K562 (cell line): Measurements from ENCODE around the gene LHFPL5. TPM values are rescaled to one million over a fixed set of nuclear protein-coding genes. Genes with fewer than 3 reads are reported as not detected.

ENCODE experiments used
- ATAC-seq: fragments of 200-7000 bp; cut with Tn5 transposase; 3 replicates; pipeline ENCODE4 v1.9.1; 2020; ENCODE audit warnings: moderate library complexity
- BruUV-seq: library from RNA; stranded (reverse); fragments of 400-500 nt; replicated peaks from 2 replicates; lab custom pipeline; 2021; lab: Mats Ljungman, UMichigan
- CTCF ChIA-PET: fragments of 300-600 bp; formaldehyde crosslinking; extraction: SDS; loops from one replicate; lab custom pipeline; 2021; ENCODE audit warnings: low intra/inter-chr PET ratio; lab: Yijun Ruan, JAX
- POLR2A ChIA-PET: fragments of 300-600, 350-650 bp; sonication (Branson Sonifier 250); formaldehyde crosslinking; extraction: SDS; loops from one replicate; lab custom pipeline; 2021; ENCODE audit warnings: antibody characterized with exemption, inconsistent platforms; lab: Yijun Ruan, JAX
- DNase-seq, 4 experiments: peaks; one replicate each; pipeline versions ENCODE4 v3.0.0 to v3.0.0-alpha.2; 2011 to 2018; ENCODE audit warnings: low spot score in 3 of 4, mixed read lengths in 3 of 4; ENCODE audit errors: extremely low read depth in 1 of 4
- FAIRE-seq: peaks from 2 replicates; lab custom pipeline; 2011; peaks lifted over from hg19 to GRCh38; lab: Jason Lieb, UNC
- H2AFZ ChIP-seq: 2 replicates; pipeline ENCODE4 v1.6.0; 2011; ENCODE audit warnings: low read depth, low read length, control low read depth, inconsistent platforms
- H3K27ac ChIP-seq: fragments of 200-600 bp; 3 replicates; pipeline ENCODE4 v1.8.0; 2011; ENCODE audit warnings: low read depth, mild to moderate bottlenecking, control low read depth, inconsistent platforms, low read length, moderate library complexity, mixed read lengths; ENCODE audit errors: extremely low read depth
- H3K27me3 ChIP-seq, 2 experiments: fragments of 300-600 bp in 1 of 2; 2 replicates in 1 of 2; 3 replicates in 1 of 2; pipeline versions ENCODE4 v1.6.0 to v1.8.0; 2011; ENCODE audit warnings: inconsistent platforms in 2 of 2, low read length in 2 of 2, mild to moderate bottlenecking in 1 of 2, mixed read lengths in 1 of 2, moderate library complexity in 1 of 2; ENCODE audit not compliant: control insufficient read depth in 2 of 2, insufficient read depth in 2 of 2
- H3K36me3 ChIP-seq: fragments of 300-600 bp; 3 replicates; pipeline ENCODE4 v1.8.0; 2011; ENCODE audit warnings: mild to moderate bottlenecking, low read length, inconsistent platforms; ENCODE audit not compliant: control insufficient read depth, insufficient read depth
- H3K4me1 ChIP-seq, 2 experiments: fragments of 200-600 bp in 1 of 2; replicated peaks in 1 of 2; 2 replicates in 1 of 2; 3 replicates in 1 of 2; pipeline versions ENCODE4 v1.5.1 to v1.8.0; 2011; ENCODE audit warnings: inconsistent platforms in 2 of 2, low read length in 2 of 2, mild to moderate bottlenecking in 1 of 2, mixed read lengths in 1 of 2, moderate library complexity in 1 of 2; ENCODE audit not compliant: control insufficient read depth in 2 of 2, insufficient read depth in 2 of 2
- H3K4me2 ChIP-seq: 2 replicates; pipeline ENCODE4 v1.6.1; 2011; ENCODE audit warnings: low read length, control low read depth, inconsistent platforms, mixed read lengths; ENCODE audit not compliant: insufficient read depth
- H3K4me3 ChIP-seq: fragments of 200-600 bp; sonication (generic), shearing (Covaris generic); 2 replicates; pipeline ENCODE4 v1.5.1; 2016; ENCODE audit warnings: control low read depth, inconsistent platforms
- H3K79me2 ChIP-seq: fragments of 200-600 bp; 3 replicates; pipeline ENCODE4 v1.8.0; 2011; ENCODE audit warnings: low read length, inconsistent platforms; ENCODE audit not compliant: control insufficient read depth, insufficient read depth
- H3K9ac ChIP-seq, 2 experiments: 2 replicates each; pipeline versions ENCODE4 v1.6.0 to v1.6.1; 2011; ENCODE audit warnings: low read depth in 2 of 2, low read length in 2 of 2, control low read depth in 1 of 2, inconsistent platforms in 1 of 2, mild to moderate bottlenecking in 1 of 2, mixed read lengths in 1 of 2; ENCODE audit not compliant: insufficient read depth in 1 of 2
- H3K9me1 ChIP-seq: one replicate; pipeline ENCODE4 v1.6.0; 2011; ENCODE audit warnings: inconsistent platforms, mild to moderate bottlenecking, low read length, moderate library complexity; ENCODE audit not compliant: control insufficient read depth, insufficient read depth
- H3K9me3 ChIP-seq: replicated peaks from 2 replicates; pipeline ENCODE4 v1.5.1; 2011; ENCODE audit warnings: low read depth, low read length, inconsistent platforms; ENCODE audit not compliant: control insufficient read depth, insufficient read depth
- H4K20me1 ChIP-seq: replicated peaks from 2 replicates; pipeline ENCODE4 v1.6.1; 2011; ENCODE audit warnings: low read length, inconsistent platforms, mixed read lengths; ENCODE audit not compliant: control insufficient read depth, insufficient read depth
- BACH1 ChIP-seq: fragments of 200-800 bp; sonication (Bioruptor generic); IDR thresholded peaks from 2 replicates; pipeline ENCODE4 v1.6.1; 2016; ENCODE audit warnings: missing genetic modification characterization, missing compliant biosample characterization
- EP400 ChIP-seq: fragments of 450-650 bp; IDR thresholded peaks from 2 replicates; pipeline ENCODE4 v1.6.1; 2017; ENCODE audit warnings: antibody characterized with exemption, mild to moderate bottlenecking, moderate library complexity
- FOXK1 ChIP-seq: sonication (generic); formaldehyde crosslinking; IDR thresholded peaks from 2 replicates; pipeline ENCODE4 v1.8.0; 2022; ENCODE audit warnings: missing genetic modification reagents, mild to moderate bottlenecking, borderline replicate concordance
- MEF2A ChIP-seq: IDR thresholded peaks from 2 replicates; pipeline ENCODE4 v1.6.1; 2011; ENCODE audit warnings: low read depth, mild to moderate bottlenecking, low read length, moderate library complexity; ENCODE audit not compliant: control insufficient read depth
- PCBP1 ChIP-seq: fragments of 200-400 bp; formaldehyde crosslinking; IDR thresholded peaks from 2 replicates; pipeline ENCODE4 v1.6.1; 2018; ENCODE audit warnings: mild to moderate bottlenecking, low read depth, low read length; ENCODE audit not compliant: poor library complexity, severe bottlenecking
- RHOXF2B ChIP-seq: fragments of 250-450 bp; sonication (Bioruptor Pico); conservative IDR thresholded peaks from 2 replicates; pipeline ENCODE4 v1.5.1; 2021
- TAF15 ChIP-seq: fragments of 200-400 bp; formaldehyde crosslinking; IDR thresholded peaks from 2 replicates; pipeline ENCODE4 v1.6.1; 2017; ENCODE audit warnings: mild to moderate bottlenecking, low read depth, low read length, moderate library complexity
- TCF7 ChIP-seq: sonication (generic); IDR thresholded peaks from 2 replicates; pipeline ENCODE4 v1.6.1; 2016; ENCODE audit warnings: antibody characterized with exemption, borderline replicate concordance
- WGBS: fragments of 100-300 bp; shearing (Covaris generic); methylation state at CpG from one replicate; pipeline ENCODE4 v1.1.6; 2016; ENCODE audit warnings: low coverage, mixed read lengths; ENCODE audit not compliant: insufficient coverage; ENCODE audit errors: missing lambda C conversion rate; 5-methylcytosine and 5-hydroxymethylcytosine counted together
- in situ Hi-C: fragments of 300-500 bp; cut with MboI; formaldehyde crosslinking; loops from 4 replicates; pipeline ENCODE4 v1.15.0; 2018; ENCODE audit warnings: inconsistent platforms, mixed read lengths
- intact Hi-C: fragments of 100-400 bp; cut with micrococcal nuclease; formaldehyde crosslinking; loops from 2 replicates; pipeline ENCODE4 v1.14.2; 2022
- polyA plus RNA-seq, 8 experiments: library from polyadenylated mRNA; depleted of rRNA in 4 of 8; stranded (reverse) in 5 of 8; unstranded in 3 of 8; fragments of >200 nt; fragmentation: Nextera tagmentation in 2 of 8; fragmentation: Illumina TruSeq in 1 of 8; extraction: Ambion mirVana in 2 of 8; extraction: Trizol in 1 of 8; gene quantifications; 2 replicates each; pipeline versions ENCODE4 v1.2.1 to v1.2.3, GENCODE V29; 2011 to 2014; ENCODE audit warnings: inconsistent platforms in 1 of 8, missing spikeins in 1 of 8
- total RNA-seq, 7 experiments: library from RNA; depleted of rRNA in 6 of 7; stranded (reverse); fragments of >200 nt in 6 of 7; fragmentation: Illumina TruSeq in 2 of 7; extraction: Trizol in 2 of 7; gene quantifications; 2 replicates each; pipeline versions ENCODE4 v1.2.1 to v1.2.3, GENCODE V29; 2011 to 2021; ENCODE audit warnings: low replicate concordance in 1 of 7
- TF ChIP-seq, protein P1 (sequence below): sonication (generic); formaldehyde crosslinking; IDR thresholded peaks from 2 replicates; pipeline ENCODE4 v1.9.0; 2022; ENCODE audit warnings: mild to moderate bottlenecking, missing genetic modification reagents
- TF ChIP-seq, protein P2 (sequence below): fragments of 450-650 bp; formaldehyde crosslinking; IDR thresholded peaks from 2 replicates; pipeline ENCODE4 v1.4.0; 2020; ENCODE audit warnings: mild to moderate bottlenecking
- TF ChIP-seq, protein P3 (sequence below): sonication (generic); formaldehyde crosslinking; IDR thresholded peaks from 2 replicates; pipeline ENCODE4 v1.8.1; 2023; ENCODE audit warnings: mild to moderate bottlenecking, missing genetic modification reagents

Gene LHFPL5
- total and polyA plus RNA-seq, 9 of the 15 experiments (the other 6 are each of a cell fraction or from before 2014, with no cell fraction given), result not detected

DNA sequence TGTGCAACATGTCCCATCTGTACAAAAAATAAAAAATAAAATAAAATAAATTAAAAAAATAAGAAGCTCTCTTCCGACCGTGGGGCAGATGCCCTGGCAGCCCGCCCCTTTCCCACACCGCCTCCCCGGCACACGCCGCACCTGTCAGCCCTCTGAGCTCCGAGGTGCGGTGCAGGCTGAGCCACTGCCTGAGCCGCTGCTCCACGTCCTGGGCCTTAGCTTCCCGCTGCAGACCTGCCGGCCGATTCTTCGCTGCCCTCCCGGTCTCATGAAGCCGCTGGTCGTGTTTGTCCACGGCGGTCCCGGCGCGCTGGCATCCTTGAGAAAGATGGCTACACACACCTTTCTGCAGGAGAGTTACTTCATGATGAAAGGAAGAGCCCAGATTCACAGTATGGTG is 39.4 kb upstream of the LHFPL5 start:
- TF ChIP-seq TCF7, result no peak
- TF ChIP-seq, protein P1, sequence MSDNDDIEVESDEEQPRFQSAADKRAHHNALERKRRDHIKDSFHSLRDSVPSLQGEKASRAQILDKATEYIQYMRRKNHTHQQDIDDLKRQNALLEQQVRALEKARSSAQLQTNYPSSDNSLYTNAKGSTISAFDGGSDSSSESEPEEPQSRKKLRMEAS (CRISPR knock-in tag), result no peak
- TF ChIP-seq, protein P2, sequence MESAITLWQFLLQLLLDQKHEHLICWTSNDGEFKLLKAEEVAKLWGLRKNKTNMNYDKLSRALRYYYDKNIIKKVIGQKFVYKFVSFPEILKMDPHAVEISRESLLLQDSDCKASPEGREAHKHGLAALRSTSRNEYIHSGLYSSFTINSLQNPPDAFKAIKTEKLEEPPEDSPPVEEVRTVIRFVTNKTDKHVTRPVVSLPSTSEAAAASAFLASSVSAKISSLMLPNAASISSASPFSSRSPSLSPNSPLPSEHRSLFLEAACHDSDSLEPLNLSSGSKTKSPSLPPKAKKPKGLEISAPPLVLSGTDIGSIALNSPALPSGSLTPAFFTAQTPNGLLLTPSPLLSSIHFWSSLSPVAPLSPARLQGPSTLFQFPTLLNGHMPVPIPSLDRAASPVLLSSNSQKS (CRISPR knock-in tag), result no peak
- TF ChIP-seq, all 486 proteins: peak for 0
- ChIA-PET POLR2A (interaction anchor here (1.0 to 1.1 kb wide), 2 partner anchors 10 to 13 kb away, joined by 3 to 4 read pairs; no protein-coding TSS in a partner anchor), CTCF (no interaction called here)
- DNase-seq (no peak), FAIRE-seq (no peak), ATAC-seq (no peak)
- H3K36me3 ChIP-seq, result no peaks in the 10 kb centered on the region
- H3K79me2 ChIP-seq, result no peaks in the 10 kb centered on the region
- peaks cover 34 to 59% of the 10 kb centered on the region in 2 experiments for H3K27me3 ChIP-seq
- H3K9me3 ChIP-seq, result no peaks in the 10 kb centered on the region
- BruUV-seq, result no TSS peak
- in situ Hi-C loops (no loop called here), intact Hi-C loops (no loop called here)
- H3K4me3 ChIP-seq, result no peak overlapping the region
- no peak overlapping the region for H3K9ac ChIP-seq
- no peaks in the 10 kb centered on the region for H4K20me1 ChIP-seq
- H3K4me1 ChIP-seq, result peaks cover 0 to 10% of the 10 kb centered on the region in 2 experiments; a peak in 2 of 5 replicates
- H3K27ac ChIP-seq, result no peak overlapping the region
- H3K9me1 ChIP-seq, result no peaks in the 10 kb centered on the region
- H2AFZ ChIP-seq, result no peak overlapping the region
- H3K4me2 ChIP-seq, result no peak overlapping the region
- 12% methylated on average over 22 of the region's 23 CpGs for WGBS

DNA sequence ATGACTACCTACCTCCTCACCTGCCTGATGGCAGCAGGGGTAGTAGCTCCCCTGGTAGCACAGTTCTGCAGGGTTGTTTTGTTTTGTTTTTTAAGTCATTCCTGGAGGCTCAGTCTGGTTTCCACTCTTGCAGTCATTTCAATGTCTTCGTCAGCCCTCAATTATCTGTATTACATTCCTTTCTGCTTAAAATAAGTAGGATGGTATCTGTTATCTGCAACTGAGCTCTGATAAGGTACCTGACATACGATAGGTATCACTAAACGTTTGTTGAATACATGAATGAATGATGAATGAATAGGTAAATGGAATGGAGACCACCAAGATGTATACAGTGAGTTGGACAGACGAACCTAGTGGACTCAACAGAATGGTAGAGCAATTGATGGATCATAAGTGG is 35.9 kb upstream of the LHFPL5 start:
- POLR2A ChIA-PET, result interaction anchor here (0.6 to 1.0 kb wide), 5 partner anchors 10 to 1801 kb away, joined by 3 to 4 read pairs (median 3); no protein-coding TSS in a partner anchor
- Histone ChIP-seq H2AFZ (no peak overlapping the region), H3K79me2 (no peaks in the 10 kb centered on the region), H3K36me3 (no peaks in the 10 kb centered on the region), H3K27ac (no peak overlapping the region), H3K4me1 (peaks cover 0 to 11% of the 10 kb centered on the region in 2 experiments; a peak in 2 of 5 replicates), H4K20me1 (no peaks in the 10 kb centered on the region), H3K4me3 (no peak overlapping the region), H3K9ac (no peak overlapping the region), H3K9me1 (no peaks in the 10 kb centered on the region), H3K27me3 (peaks cover 20 to 59% of the 10 kb centered on the region in 2 experiments), H3K4me2 (no peak overlapping the region), H3K9me3 (no peaks in the 10 kb centered on the region)
- intact Hi-C loops, result no loop called here
- DNase-seq, result peak in 1 of 4 experiments; percentile 2
- no peak for FAIRE-seq
- in situ Hi-C loops, result no loop called here
- BruUV-seq, result no TSS peak
- no peak for ATAC-seq
- WGBS, result 6% methylated on average over 4 of the region's 4 CpGs
- CTCF ChIA-PET, result interaction anchor here (0.6 kb wide), 1 partner anchor 23 kb away, joined by 3 read pairs; no protein-coding TSS in a partner anchor
- TF ChIP-seq EP400 (no peak), MEF2A (no peak), FOXK1 (CRISPR knock-in tag) (no peak), TAF15 (no peak), PCBP1 (no peak), BACH1 (tag) (no peak), RHOXF2B (CRISPR knock-in tag) (no peak)
- TF ChIP-seq, protein P3, sequence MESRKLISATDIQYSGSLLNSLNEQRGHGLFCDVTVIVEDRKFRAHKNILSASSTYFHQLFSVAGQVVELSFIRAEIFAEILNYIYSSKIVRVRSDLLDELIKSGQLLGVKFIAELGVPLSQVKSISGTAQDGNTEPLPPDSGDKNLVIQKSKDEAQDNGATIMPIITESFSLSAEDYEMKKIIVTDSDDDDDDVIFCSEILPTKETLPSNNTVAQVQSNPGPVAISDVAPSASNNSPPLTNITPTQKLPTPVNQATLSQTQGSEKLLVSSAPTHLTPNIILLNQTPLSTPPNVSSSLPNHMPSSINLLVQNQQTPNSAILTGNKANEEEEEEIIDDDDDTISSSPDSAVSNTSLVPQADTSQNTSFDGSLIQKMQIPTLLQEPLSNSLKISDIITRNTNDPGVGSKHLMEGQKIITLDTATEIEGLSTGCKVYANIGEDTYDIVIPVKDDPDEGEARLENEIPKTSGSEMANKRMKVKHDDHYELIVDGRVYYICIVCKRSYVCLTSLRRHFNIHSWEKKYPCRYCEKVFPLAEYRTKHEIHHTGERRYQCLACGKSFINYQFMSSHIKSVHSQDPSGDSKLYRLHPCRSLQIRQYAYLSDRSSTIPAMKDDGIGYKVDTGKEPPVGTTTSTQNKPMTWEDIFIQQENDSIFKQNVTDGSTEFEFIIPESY (CRISPR knock-in tag), result no peak
